ENCODE results near the gene PRRX1.

Gene PRRX1

GRCh38 chr1:170770254-170770653, 106.3 kb downstream of the PRRX1 start:
- no peaks in the 10 kb centered on the region for H3K36me3 ChIP-seq (ENCODE audit: control insufficient read depth in 2 of 2, insufficient read depth in 1 of 2, low read length in 2 of 2)
- ChIA-PET CTCF (no interaction called here), POLR2A (no interaction called here)
- H3K27ac ChIP-seq (ENCODE audit: extremely low read depth, low read depth, low read length): no peak overlapping the region
- H3K4me1 ChIP-seq (ENCODE audit: control insufficient read depth, insufficient read depth, low read length): no peaks in the 10 kb centered on the region
- TF ChIP-seq, protein P1, sequence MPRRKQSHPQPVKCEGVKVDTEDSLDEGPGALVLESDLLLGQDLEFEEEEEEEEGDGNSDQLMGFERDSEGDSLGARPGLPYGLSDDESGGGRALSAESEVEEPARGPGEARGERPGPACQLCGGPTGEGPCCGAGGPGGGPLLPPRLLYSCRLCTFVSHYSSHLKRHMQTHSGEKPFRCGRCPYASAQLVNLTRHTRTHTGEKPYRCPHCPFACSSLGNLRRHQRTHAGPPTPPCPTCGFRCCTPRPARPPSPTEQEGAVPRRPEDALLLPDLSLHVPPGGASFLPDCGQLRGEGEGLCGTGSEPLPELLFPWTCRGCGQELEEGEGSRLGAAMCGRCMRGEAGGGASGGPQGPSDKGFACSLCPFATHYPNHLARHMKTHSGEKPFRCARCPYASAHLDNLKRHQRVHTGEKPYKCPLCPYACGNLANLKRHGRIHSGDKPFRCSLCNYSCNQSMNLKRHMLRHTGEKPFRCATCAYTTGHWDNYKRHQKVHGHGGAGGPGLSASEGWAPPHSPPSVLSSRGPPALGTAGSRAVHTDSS (tag by site-specific recombination; IDR thresholded peaks at IDR 0.05): no peak
- TF ChIP-seq KLF16 (tag by site-specific recombination; IDR thresholded peaks at IDR 0.05) (no peak), YY2 (tag by site-specific recombination; IDR thresholded peaks at IDR 0.05) (no peak), ZNF354C (tag by site-specific recombination; IDR thresholded peaks at IDR 0.05; ENCODE audit: borderline replicate concordance, low read depth) (no peak)
- TF ChIP-seq, protein P2, sequence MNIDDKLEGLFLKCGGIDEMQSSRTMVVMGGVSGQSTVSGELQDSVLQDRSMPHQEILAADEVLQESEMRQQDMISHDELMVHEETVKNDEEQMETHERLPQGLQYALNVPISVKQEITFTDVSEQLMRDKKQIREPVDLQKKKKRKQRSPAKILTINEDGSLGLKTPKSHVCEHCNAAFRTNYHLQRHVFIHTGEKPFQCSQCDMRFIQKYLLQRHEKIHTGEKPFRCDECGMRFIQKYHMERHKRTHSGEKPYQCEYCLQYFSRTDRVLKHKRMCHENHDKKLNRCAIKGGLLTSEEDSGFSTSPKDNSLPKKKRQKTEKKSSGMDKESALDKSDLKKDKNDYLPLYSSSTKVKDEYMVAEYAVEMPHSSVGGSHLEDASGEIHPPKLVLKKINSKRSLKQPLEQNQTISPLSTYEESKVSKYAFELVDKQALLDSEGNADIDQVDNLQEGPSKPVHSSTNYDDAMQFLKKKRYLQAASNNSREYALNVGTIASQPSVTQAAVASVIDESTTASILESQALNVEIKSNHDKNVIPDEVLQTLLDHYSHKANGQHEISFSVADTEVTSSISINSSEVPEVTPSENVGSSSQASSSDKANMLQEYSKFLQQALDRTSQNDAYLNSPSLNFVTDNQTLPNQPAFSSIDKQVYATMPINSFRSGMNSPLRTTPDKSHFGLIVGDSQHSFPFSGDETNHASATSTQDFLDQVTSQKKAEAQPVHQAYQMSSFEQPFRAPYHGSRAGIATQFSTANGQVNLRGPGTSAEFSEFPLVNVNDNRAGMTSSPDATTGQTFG (tag by site-specific recombination; IDR thresholded peaks at IDR 0.05; ENCODE audit: borderline replicate concordance): no peak
- H3K4me3 ChIP-seq (ENCODE audit: low read depth, low read length): no peak overlapping the region
- H3K9me3 ChIP-seq (ENCODE audit: control insufficient read depth, insufficient read depth, low read depth, low read length): no peaks in the 10 kb centered on the region

DNA sequence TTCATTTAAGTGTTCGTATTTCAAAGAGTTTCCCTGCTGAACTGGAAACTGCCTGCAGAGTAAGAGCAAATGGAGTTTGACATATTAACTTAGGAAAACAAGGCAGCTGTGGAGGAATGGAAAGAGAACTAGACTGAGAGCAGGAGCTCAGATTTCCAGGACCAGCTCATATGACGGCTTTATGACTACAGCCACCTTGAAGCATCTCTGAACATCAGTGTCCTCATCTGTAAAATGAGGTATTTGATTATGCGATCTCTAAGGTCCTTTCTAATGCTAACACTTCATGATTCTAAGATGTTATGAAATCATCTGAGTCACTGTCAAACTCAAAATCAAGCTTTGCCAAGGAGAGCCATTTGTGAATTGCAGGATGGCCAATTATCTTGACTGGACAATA, 112.3 kb downstream of the PRRX1 start:
- H3K36me3 ChIP-seq (ENCODE audit: control insufficient read depth in 2 of 2, insufficient read depth in 1 of 2, low read length in 2 of 2): no peaks in the 10 kb centered on the region
- ChIA-PET CTCF (no interaction called here), POLR2A (no interaction called here)
- no peaks in the 10 kb centered on the region for H3K4me1 ChIP-seq (ENCODE audit: control insufficient read depth, insufficient read depth, low read length)
- H3K9me3 ChIP-seq (ENCODE audit: control insufficient read depth, insufficient read depth, low read depth, low read length): no peaks in the 10 kb centered on the region
- H3K4me3 ChIP-seq (ENCODE audit: low read depth, low read length): no peak overlapping the region
- H3K27ac ChIP-seq (ENCODE audit: extremely low read depth, low read depth, low read length): no peak overlapping the region
- no peak for TF ChIP-seq HOXC10 (CRISPR knock-in tag; IDR thresholded peaks at IDR 0.05)
- no peak for TF ChIP-seq ZNF670 (tag by site-specific recombination; IDR thresholded peaks at IDR 0.05; ENCODE audit: low read depth)
- no peak for TF ChIP-seq ZNF560 (tag by site-specific recombination; IDR thresholded peaks at IDR 0.05; ENCODE audit: borderline replicate concordance)
- TF ChIP-seq, protein P3, sequence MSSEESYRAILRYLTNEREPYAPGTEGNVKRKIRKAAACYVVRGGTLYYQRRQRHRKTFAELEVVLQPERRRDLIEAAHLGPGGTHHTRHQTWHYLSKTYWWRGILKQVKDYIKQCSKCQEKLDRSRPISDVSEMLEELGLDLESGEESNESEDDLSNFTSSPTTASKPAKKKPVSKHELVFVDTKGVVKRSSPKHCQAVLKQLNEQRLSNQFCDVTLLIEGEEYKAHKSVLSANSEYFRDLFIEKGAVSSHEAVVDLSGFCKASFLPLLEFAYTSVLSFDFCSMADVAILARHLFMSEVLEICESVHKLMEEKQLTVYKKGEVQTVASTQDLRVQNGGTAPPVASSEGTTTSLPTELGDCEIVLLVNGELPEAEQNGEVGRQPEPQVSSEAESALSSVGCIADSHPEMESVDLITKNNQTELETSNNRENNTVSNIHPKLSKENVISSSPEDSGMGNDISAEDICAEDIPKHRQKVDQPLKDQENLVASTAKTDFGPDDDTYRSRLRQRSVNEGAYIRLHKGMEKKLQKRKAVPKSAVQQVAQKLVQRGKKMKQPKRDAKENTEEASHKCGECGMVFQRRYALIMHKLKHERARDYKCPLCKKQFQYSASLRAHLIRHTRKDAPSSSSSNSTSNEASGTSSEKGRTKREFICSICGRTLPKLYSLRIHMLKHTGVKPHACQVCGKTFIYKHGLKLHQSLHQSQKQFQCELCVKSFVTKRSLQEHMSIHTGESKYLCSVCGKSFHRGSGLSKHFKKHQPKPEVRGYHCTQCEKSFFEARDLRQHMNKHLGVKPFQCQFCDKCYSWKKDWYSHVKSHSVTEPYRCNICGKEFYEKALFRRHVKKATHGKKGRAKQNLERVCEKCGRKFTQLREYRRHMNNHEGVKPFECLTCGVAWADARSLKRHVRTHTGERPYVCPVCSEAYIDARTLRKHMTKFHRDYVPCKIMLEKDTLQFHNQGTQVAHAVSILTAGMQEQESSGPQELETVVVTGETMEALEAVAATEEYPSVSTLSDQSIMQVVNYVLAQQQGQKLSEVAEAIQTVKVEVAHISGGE (tag by site-specific recombination; conservative IDR thresholded peaks at IDR 0.05; ENCODE audit: low read depth): no peak
- TF ChIP-seq ZNF423 (tag by site-specific recombination; IDR thresholded peaks at IDR 0.05): no peak
- no peak for TF ChIP-seq ZNF311 (tag by site-specific recombination; IDR thresholded peaks at IDR 0.05; ENCODE audit: borderline replicate concordance)
- no peak for TF ChIP-seq ZNF623 (tag by site-specific recombination; IDR thresholded peaks at IDR 0.05)
- TF ChIP-seq ZNF791 (tag by site-specific recombination; IDR thresholded peaks at IDR 0.05): no peak
- TF ChIP-seq, protein P4, sequence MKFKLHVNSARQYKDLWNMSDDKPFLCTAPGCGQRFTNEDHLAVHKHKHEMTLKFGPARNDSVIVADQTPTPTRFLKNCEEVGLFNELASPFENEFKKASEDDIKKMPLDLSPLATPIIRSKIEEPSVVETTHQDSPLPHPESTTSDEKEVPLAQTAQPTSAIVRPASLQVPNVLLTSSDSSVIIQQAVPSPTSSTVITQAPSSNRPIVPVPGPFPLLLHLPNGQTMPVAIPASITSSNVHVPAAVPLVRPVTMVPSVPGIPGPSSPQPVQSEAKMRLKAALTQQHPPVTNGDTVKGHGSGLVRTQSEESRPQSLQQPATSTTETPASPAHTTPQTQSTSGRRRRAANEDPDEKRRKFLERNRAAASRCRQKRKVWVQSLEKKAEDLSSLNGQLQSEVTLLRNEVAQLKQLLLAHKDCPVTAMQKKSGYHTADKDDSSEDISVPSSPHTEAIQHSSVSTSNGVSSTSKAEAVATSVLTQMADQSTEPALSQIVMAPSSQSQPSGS (tag by site-specific recombination; IDR thresholded peaks at IDR 0.05; ENCODE audit: low read depth): no peak
- TF ChIP-seq ZNF529 (tag by site-specific recombination; IDR thresholded peaks at IDR 0.05; ENCODE audit: insufficient replicate concordance): no peak
- no peak for TF ChIP-seq ZNF10 (tag by site-specific recombination; IDR thresholded peaks at IDR 0.05)
- no peak for TF ChIP-seq PRDM2 (tag by site-specific recombination; IDR thresholded peaks at IDR 0.05; ENCODE audit: borderline replicate concordance)
- TF ChIP-seq ZBTB17 (tag by site-specific recombination; IDR thresholded peaks at IDR 0.05): no peak
